Measurements from ENCODE around the gene OR4B1. TPM values are rescaled to one million over a fixed set of nuclear protein-coding genes. Genes with fewer than 3 reads are reported as not detected.

OR4B1 gene
- total RNA-seq, 1 experiment from 2014 or later: not detected

DNA sequence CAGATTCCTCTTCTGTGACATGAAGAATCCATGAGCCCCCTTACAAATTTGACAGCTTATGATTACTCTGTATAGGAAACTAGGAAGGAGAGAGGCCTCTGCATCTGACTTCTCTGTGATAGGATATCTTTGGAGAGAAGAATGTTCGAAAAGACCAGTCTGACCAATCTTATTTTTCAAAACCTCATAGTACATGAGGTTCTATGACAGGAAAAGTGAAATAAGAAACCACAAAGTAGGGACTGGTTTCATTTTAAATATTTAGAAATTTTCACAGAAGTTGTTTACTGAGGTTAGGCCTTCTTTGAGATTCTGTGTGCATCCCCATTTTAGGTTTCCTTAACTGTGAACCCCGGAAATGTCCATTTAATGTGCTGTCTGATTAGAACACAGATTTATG, 45.0 kb downstream of the OR4B1 start:
- Mint-ChIP-seq H3K27me3 (ENCODE audit: insufficient read depth, unreplicated experiment) (no peaks in the 10 kb centered on the region), H3K4me3 (ENCODE audit: unreplicated experiment) (no peak overlapping the region), H3K9me3 (ENCODE audit: unreplicated experiment) (peaks cover 11% of the 10 kb centered on the region), H3K4me1 (ENCODE audit: insufficient read depth, unreplicated experiment) (no peaks in the 10 kb centered on the region), H3K36me3 (ENCODE audit: insufficient read depth, unreplicated experiment) (no peaks in the 10 kb centered on the region), H3K27ac (ENCODE audit: low read depth, unreplicated experiment) (no peak overlapping the region)
- BruUV-seq (replicated peaks): no TSS peak
- CTCF ChIA-PET: interaction anchor here (0.6 kb wide), 1 partner anchor 87 kb away, joined by 3 read pairs; no protein-coding TSS in a partner anchor
- intact Hi-C loops (cut with micrococcal nuclease): no loop called here
- POLR2A ChIA-PET: no interaction called here
- TF ChIP-seq, protein P1, sequence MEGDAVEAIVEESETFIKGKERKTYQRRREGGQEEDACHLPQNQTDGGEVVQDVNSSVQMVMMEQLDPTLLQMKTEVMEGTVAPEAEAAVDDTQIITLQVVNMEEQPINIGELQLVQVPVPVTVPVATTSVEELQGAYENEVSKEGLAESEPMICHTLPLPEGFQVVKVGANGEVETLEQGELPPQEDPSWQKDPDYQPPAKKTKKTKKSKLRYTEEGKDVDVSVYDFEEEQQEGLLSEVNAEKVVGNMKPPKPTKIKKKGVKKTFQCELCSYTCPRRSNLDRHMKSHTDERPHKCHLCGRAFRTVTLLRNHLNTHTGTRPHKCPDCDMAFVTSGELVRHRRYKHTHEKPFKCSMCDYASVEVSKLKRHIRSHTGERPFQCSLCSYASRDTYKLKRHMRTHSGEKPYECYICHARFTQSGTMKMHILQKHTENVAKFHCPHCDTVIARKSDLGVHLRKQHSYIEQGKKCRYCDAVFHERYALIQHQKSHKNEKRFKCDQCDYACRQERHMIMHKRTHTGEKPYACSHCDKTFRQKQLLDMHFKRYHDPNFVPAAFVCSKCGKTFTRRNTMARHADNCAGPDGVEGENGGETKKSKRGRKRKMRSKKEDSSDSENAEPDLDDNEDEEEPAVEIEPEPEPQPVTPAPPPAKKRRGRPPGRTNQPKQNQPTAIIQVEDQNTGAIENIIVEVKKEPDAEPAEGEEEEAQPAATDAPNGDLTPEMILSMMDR (IDR thresholded peaks at IDR 0.05; ENCODE audit: unreplicated experiment): no peak
- DNase-seq (ENCODE audit: unreplicated experiment): no peak

DNA sequence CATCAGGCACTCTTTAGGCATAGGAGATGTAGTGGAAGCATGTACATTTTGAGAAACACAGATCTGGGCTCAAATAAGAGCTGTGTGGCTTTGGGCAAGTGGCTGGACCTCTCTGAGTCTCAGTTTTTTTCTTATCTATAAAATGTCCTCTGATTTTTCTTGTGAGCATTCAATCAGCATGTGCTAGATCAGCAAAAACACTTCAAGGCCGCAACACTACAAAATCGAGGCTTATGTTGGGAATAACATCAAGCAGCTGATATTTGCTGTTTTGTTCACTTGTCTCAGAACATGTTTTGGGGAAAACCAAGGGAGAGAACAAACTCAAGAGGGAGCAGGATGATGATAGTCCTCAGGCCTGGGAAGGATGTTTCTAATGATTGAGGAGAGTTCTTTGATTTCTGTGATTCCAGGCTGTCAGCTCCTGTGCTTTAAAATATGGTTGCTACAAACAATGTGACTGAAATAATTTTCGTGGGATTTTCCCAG, 46.9 kb downstream of the OR4B1 start, which contains the start of gene OR4X1:
TSS of gene OR4X1 (plus strand) at position 439 of the 489 bp plus-strand sequence. CDS start at position 439, 0 bp downstream.
- ChIA-PET CTCF (interaction anchor here (0.8 kb wide), 1 partner anchor 19 kb away, joined by 3 read pairs; no protein-coding TSS in a partner anchor), POLR2A (interaction anchor here (1.2 kb wide), 1 partner anchor 25 kb away, joined by 3 read pairs; no protein-coding TSS in a partner anchor)
- no peak within 1 kb of the TSS for H3K4me3 Mint-ChIP-seq (ENCODE audit: unreplicated experiment)
- no TSS peak for BruUV-seq (replicated peaks)
- intact Hi-C loops (cut with micrococcal nuclease): no loop called here
- peaks cover 11% of the 10 kb centered on the region for H3K9me3 Mint-ChIP-seq (ENCODE audit: unreplicated experiment)
- DNase-seq (ENCODE audit: unreplicated experiment): no peak
- no peak within 1 kb of the TSS for H3K27ac Mint-ChIP-seq (ENCODE audit: low read depth, unreplicated experiment)
- TF ChIP-seq, protein P1 (IDR thresholded peaks at IDR 0.05; ENCODE audit: unreplicated experiment): no peak
- H3K36me3 Mint-ChIP-seq (ENCODE audit: insufficient read depth, unreplicated experiment): no peaks in the 10 kb centered on the region
- no peaks in the 10 kb centered on the region for H3K4me1 Mint-ChIP-seq (ENCODE audit: insufficient read depth, unreplicated experiment)
- no peaks in the 10 kb centered on the region for H3K27me3 Mint-ChIP-seq (ENCODE audit: insufficient read depth, unreplicated experiment)

Other genes starting within 250 kb of the OR4B1 start
- 0.30 and 0.61 TPM in 2 replicates for gene PTPRJ, start 236.3 kb upstream of the OR4B1 start, total RNA-seq (2022)
- not detected in 2 replicates for gene OR4X2, start 28.3 kb downstream of the OR4B1 start, total RNA-seq (2022)
- not detected in 2 replicates for gene OR4X1, start 47.1 kb downstream of the OR4B1 start, total RNA-seq (2022)
- not detected in 2 replicates for gene OR4S1, start 89.4 kb downstream of the OR4B1 start, total RNA-seq (2022)
- gene OR4C3, start 108.1 kb downstream of the OR4B1 start, total RNA-seq (2022): not detected in 2 replicates
- not detected in 2 replicates for gene OR4C5, start 149.7 kb downstream of the OR4B1 start, total RNA-seq (2022)

Data from MCF 10A (cell line).